Measurements from ENCODE around the gene CD52. TPM values are rescaled to one million over a fixed set of nuclear protein-coding genes. Genes with fewer than 3 reads are reported as not detected.

CD52 gene
- total RNA-seq, 1 experiment from 2014 or later = 1.2 TPM

DNA sequence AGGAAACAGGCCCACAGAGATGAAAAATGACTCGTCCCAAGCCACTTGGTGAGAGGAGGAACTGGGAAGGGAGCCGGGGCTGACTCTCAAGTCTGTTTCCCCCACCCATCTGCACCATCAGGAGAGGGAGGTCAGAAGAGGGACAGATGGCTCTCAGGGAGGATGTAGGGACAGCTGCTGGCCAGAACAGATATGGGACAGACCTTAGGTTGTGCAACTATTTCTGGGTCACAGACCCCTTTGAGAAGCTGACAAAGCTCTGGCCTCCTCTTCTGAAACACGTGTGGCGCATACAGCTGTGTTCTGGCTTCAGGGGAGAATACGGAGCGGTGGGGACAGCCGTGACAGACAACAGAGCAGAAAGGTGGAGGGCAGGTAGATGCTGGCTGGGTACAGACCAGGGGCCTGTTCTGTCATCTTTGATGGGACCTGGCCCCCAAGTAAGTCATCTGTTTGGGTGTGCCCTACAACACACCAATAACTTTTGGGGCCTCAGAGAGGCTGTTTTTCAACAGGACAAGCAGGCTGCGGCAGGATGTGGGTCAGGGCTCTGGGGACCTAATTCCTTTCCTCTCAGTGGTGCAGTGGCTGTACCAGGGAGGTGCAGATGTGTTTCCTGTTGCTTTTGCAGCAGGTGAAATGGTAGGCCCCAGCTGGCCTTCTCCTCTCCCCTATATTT lies 30.6 kb upstream of the CD52 start:
- DNase-seq = no peak
- Histone ChIP-seq H3K4me1 (replicated peaks; ENCODE audit: insufficient read depth) (peaks cover 6% of the 10 kb centered on the region), H4K20me1 (ENCODE audit: insufficient read depth) (no peaks in the 10 kb centered on the region), H3K27me3 (ENCODE audit: insufficient read depth, low read depth) (no peaks in the 10 kb centered on the region), H3K4me2 (no peak overlapping the region), H3F3A (ENCODE audit: insufficient read depth, low read depth) (no peaks in the 10 kb centered on the region; the same call in 1 of the 2 replicates), H3K9me3 (ENCODE audit: insufficient read depth, low read depth) (no peaks in the 10 kb centered on the region), H3K27ac (no peak overlapping the region), H3K4me3 (no peak overlapping the region), H3K9me2 (ENCODE audit: insufficient read depth) (no peaks in the 10 kb centered on the region), H3K36me3 (ENCODE audit: low read depth) (no peaks in the 10 kb centered on the region), H2AFZ (no peak overlapping the region), H3K79me2 (ENCODE audit: low read depth) (no peaks in the 10 kb centered on the region)
- intact Hi-C loops (cut with micrococcal nuclease; ENCODE audit: unreplicated experiment) = no loop called here
- no TSS peak for BruUV-seq (replicated peaks)
- TF ChIP-seq EZH2 (IDR thresholded peaks at IDR 0.05; ENCODE audit: low read depth) = no peak
- TF ChIP-seq, protein P1, sequence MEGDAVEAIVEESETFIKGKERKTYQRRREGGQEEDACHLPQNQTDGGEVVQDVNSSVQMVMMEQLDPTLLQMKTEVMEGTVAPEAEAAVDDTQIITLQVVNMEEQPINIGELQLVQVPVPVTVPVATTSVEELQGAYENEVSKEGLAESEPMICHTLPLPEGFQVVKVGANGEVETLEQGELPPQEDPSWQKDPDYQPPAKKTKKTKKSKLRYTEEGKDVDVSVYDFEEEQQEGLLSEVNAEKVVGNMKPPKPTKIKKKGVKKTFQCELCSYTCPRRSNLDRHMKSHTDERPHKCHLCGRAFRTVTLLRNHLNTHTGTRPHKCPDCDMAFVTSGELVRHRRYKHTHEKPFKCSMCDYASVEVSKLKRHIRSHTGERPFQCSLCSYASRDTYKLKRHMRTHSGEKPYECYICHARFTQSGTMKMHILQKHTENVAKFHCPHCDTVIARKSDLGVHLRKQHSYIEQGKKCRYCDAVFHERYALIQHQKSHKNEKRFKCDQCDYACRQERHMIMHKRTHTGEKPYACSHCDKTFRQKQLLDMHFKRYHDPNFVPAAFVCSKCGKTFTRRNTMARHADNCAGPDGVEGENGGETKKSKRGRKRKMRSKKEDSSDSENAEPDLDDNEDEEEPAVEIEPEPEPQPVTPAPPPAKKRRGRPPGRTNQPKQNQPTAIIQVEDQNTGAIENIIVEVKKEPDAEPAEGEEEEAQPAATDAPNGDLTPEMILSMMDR (conservative IDR thresholded peaks at IDR 0.05) = no peak
- POLR2A ChIA-PET (ENCODE audit: unreplicated experiment) = no interaction called here
- CTCF ChIA-PET = no interaction called here

DNA sequence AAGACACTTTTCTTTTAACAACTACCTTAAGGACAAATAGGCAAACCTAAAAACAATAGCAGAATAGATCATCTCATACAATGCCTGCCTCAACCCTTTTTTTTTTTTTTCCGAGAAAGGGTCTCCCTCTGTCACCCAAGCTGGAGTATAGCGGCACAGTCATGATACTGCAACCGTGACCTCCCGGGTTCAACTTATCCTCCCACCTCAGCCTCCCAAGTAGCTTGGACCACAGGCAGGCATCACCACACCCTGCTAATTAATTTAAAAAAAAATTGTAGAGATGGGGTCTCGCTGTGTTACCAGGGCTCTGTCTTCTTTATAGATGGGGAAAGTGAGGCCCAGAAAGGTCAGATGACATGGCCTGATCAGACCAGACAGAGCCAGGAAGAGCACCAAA lies 29.9 kb upstream of the CD52 start:
- H3K4me3 ChIP-seq = no peak overlapping the region
- no peaks in the 10 kb centered on the region for H3K9me3 ChIP-seq (ENCODE audit: insufficient read depth, low read depth)
- no peak overlapping the region for H3K27ac ChIP-seq
- intact Hi-C loops (cut with micrococcal nuclease; ENCODE audit: unreplicated experiment) = no loop called here
- no peak for DNase-seq
- H2AFZ ChIP-seq = no peak overlapping the region
- TF ChIP-seq EZH2 (IDR thresholded peaks at IDR 0.05; ENCODE audit: low read depth) = no peak
- TF ChIP-seq, protein P1 (conservative IDR thresholded peaks at IDR 0.05) = no peak
- POLR2A ChIA-PET (ENCODE audit: unreplicated experiment) = no interaction called here
- H3K4me1 ChIP-seq (replicated peaks; ENCODE audit: insufficient read depth) = peaks cover 6% of the 10 kb centered on the region
- CTCF ChIA-PET = no interaction called here
- no peaks in the 10 kb centered on the region for H3K27me3 ChIP-seq (ENCODE audit: insufficient read depth, low read depth)
- no peaks in the 10 kb centered on the region for H3K36me3 ChIP-seq (ENCODE audit: low read depth)
- no peaks in the 10 kb centered on the region; the same call in 1 of the 2 replicates for H3F3A ChIP-seq (ENCODE audit: insufficient read depth, low read depth)
- no peaks in the 10 kb centered on the region for H3K9me2 ChIP-seq (ENCODE audit: insufficient read depth)
- H3K4me2 ChIP-seq = no peak overlapping the region
- no peaks in the 10 kb centered on the region for H4K20me1 ChIP-seq (ENCODE audit: insufficient read depth)
- no TSS peak for BruUV-seq (replicated peaks)
- H3K79me2 ChIP-seq (ENCODE audit: low read depth) = no peaks in the 10 kb centered on the region

DNA sequence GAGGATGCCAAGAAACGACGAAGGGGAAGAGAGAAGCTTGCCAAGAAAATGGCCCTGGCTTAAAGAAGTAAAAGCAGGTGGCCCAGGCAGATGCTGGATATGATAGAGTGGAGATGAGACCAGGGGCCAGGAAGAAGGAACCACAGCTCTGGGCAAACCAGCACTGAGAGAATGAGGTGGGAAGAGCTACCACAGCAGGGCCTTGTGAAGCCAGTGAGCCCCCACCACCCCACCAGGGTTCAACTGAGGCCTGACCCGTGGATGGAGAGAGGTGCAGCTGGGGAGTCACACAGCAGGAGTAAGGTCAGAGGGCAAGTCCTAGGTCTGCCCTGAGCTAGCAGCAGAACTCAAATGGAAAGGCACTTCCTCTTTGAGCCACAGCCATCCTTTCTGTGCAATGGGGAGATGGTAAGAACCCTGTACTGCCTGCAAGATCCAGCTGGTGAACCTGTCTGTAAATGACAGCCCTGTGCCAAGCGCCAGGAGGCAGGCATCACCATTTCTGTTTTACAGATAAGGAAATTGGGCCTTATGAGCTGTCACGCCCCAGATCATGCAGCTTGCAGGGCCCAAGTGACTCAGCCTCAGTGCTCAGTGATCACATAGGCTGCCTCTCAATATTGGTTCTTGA lies 29.3 kb upstream of the CD52 start:
- intact Hi-C loops (cut with micrococcal nuclease; ENCODE audit: unreplicated experiment) = no loop called here
- Histone ChIP-seq H3K79me2 (ENCODE audit: low read depth) (no peaks in the 10 kb centered on the region), H3K36me3 (ENCODE audit: low read depth) (no peaks in the 10 kb centered on the region), H3K27ac (no peak overlapping the region), H3K9me2 (ENCODE audit: insufficient read depth) (no peaks in the 10 kb centered on the region), H3K4me2 (no peak overlapping the region), H2AFZ (no peak overlapping the region), H3F3A (ENCODE audit: insufficient read depth, low read depth) (no peaks in the 10 kb centered on the region; the same call in 1 of the 2 replicates), H3K27me3 (ENCODE audit: insufficient read depth, low read depth) (no peaks in the 10 kb centered on the region), H3K4me3 (no peak overlapping the region), H3K4me1 (replicated peaks; ENCODE audit: insufficient read depth) (peaks cover 6% of the 10 kb centered on the region), H4K20me1 (ENCODE audit: insufficient read depth) (no peaks in the 10 kb centered on the region), H3K9me3 (ENCODE audit: insufficient read depth, low read depth) (no peaks in the 10 kb centered on the region)
- no TSS peak for BruUV-seq (replicated peaks)
- no peak for TF ChIP-seq EZH2 (IDR thresholded peaks at IDR 0.05; ENCODE audit: low read depth)
- TF ChIP-seq, protein P1 (conservative IDR thresholded peaks at IDR 0.05) = no peak
- POLR2A ChIA-PET (ENCODE audit: unreplicated experiment) = no interaction called here
- CTCF ChIA-PET = no interaction called here
- no peak for DNase-seq

All from PC-9 (cell line).